ENCODE results near the gene CRACR2B.

Gene CRACR2B

DNA sequence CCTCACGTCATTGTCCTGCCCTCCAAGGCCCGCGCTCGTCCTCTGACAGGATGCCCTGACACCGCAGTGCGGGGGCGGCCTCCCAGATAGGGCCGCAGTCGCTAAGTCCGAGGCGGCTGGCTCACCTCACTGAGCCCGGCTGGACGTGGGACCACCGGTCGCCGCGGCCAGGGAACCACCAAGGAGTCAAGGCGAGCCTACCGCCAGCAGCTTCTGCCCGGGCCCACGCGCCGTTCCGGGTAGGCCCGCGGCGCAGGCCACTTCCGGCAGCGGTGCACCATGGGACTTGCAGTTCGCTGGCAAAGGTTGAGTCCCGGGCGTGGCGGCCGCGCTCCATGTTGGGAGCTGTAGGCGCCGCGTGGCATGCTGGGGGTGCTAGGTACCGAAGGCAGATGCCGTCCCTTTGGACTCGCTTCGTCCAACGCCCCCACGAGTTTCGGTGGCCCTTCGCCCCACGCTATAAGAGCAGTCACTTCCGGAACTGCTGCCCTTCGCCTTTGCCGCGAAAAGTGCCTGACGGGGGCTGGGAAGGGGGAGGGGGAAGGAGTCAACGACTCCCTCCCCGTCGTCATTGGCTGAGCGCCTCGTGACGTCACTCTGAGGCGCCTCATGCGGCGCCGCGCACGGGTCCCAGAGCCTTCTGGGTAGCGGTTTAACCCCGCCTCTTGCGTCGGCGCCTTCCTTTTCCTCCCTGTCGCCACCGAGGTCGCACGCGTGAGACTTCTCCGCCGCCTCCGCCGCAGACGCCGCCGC, 18.3 kb upstream of the CRACR2B start, which contains the start of gene RPLP2 (continued):
- TF ChIP-seq ZBTB10 (tag by site-specific recombination; IDR thresholded peaks at IDR 0.05) (peak; percentile 71; the same call in 1 of the 2 replicates), ZNF335 (tag by site-specific recombination; conservative IDR thresholded peaks at IDR 0.05) (peak; percentile 98), EGR2 (tag by site-specific recombination; IDR thresholded peaks at IDR 0.05; ENCODE audit: low read depth) (peak; percentile 67), ZNF76 (tag by site-specific recombination; IDR thresholded peaks at IDR 0.05; ENCODE audit: borderline replicate concordance, low read depth) (peak; percentile 99), ZNF629 (tag by site-specific recombination; IDR thresholded peaks at IDR 0.05) (peak; percentile 95), ZNF324 (tag by site-specific recombination; IDR thresholded peaks at IDR 0.05) (peak; percentile 85; the same call in 1 of the 2 replicates), ZNF514 (tag by site-specific recombination; IDR thresholded peaks at IDR 0.05) (no peak), ZNF677 (tag by site-specific recombination; IDR thresholded peaks at IDR 0.05) (no peak), YY1 (tag by site-specific recombination; IDR thresholded peaks at IDR 0.05) (peak; percentile 82), ZNF221 (tag by site-specific recombination; IDR thresholded peaks at IDR 0.05; ENCODE audit: borderline replicate concordance) (no peak), ZNF610 (tag by site-specific recombination; IDR thresholded peaks at IDR 0.05; ENCODE audit: borderline replicate concordance) (peak; percentile 56; the same call in 1 of the 2 replicates), ZNF354C (tag by site-specific recombination; IDR thresholded peaks at IDR 0.05; ENCODE audit: borderline replicate concordance, low read depth) (no peak), ZNF843 (tag by site-specific recombination; IDR thresholded peaks at IDR 0.05) (peak; percentile 34; the same call in 1 of the 2 replicates), OSR2 (tag by site-specific recombination; IDR thresholded peaks at IDR 0.05) (peak; percentile 16; the same call in 1 of the 2 replicates), ZNF16 (tag by site-specific recombination; IDR thresholded peaks at IDR 0.05; ENCODE audit: low read depth) (no peak), ZNF350 (tag by site-specific recombination; IDR thresholded peaks at IDR 0.05) (no peak), PRDM1 (tag by site-specific recombination; IDR thresholded peaks at IDR 0.05) (no peak), ZNF692 (tag by site-specific recombination; IDR thresholded peaks at IDR 0.05) (peak; percentile 96), ZBTB7A (tag by site-specific recombination; IDR thresholded peaks at IDR 0.05; ENCODE audit: low read depth) (0 out of 2 replicates have a peak, but pooled peaks have one; percentile 30), GLIS1 (tag by site-specific recombination; IDR thresholded peaks at IDR 0.05) (peak; percentile 23; the same call in 1 of the 2 replicates), ZBTB17 (tag by site-specific recombination; IDR thresholded peaks at IDR 0.05) (peak; percentile 78), ZNF473 (tag by site-specific recombination; IDR thresholded peaks at IDR 0.05) (no peak), SP2 (tag by site-specific recombination; IDR thresholded peaks at IDR 0.05) (peak; percentile 89)
- TF ChIP-seq, protein P1, sequence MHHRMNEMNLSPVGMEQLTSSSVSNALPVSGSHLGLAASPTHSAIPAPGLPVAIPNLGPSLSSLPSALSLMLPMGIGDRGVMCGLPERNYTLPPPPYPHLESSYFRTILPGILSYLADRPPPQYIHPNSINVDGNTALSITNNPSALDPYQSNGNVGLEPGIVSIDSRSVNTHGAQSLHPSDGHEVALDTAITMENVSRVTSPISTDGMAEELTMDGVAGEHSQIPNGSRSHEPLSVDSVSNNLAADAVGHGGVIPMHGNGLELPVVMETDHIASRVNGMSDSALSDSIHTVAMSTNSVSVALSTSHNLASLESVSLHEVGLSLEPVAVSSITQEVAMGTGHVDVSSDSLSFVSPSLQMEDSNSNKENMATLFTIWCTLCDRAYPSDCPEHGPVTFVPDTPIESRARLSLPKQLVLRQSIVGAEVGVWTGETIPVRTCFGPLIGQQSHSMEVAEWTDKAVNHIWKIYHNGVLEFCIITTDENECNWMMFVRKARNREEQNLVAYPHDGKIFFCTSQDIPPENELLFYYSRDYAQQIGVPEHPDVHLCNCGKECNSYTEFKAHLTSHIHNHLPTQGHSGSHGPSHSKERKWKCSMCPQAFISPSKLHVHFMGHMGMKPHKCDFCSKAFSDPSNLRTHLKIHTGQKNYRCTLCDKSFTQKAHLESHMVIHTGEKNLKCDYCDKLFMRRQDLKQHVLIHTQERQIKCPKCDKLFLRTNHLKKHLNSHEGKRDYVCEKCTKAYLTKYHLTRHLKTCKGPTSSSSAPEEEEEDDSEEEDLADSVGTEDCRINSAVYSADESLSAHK (tag by site-specific recombination; IDR thresholded peaks at IDR 0.05) = peak; percentile 63
- TF ChIP-seq, protein P2, sequence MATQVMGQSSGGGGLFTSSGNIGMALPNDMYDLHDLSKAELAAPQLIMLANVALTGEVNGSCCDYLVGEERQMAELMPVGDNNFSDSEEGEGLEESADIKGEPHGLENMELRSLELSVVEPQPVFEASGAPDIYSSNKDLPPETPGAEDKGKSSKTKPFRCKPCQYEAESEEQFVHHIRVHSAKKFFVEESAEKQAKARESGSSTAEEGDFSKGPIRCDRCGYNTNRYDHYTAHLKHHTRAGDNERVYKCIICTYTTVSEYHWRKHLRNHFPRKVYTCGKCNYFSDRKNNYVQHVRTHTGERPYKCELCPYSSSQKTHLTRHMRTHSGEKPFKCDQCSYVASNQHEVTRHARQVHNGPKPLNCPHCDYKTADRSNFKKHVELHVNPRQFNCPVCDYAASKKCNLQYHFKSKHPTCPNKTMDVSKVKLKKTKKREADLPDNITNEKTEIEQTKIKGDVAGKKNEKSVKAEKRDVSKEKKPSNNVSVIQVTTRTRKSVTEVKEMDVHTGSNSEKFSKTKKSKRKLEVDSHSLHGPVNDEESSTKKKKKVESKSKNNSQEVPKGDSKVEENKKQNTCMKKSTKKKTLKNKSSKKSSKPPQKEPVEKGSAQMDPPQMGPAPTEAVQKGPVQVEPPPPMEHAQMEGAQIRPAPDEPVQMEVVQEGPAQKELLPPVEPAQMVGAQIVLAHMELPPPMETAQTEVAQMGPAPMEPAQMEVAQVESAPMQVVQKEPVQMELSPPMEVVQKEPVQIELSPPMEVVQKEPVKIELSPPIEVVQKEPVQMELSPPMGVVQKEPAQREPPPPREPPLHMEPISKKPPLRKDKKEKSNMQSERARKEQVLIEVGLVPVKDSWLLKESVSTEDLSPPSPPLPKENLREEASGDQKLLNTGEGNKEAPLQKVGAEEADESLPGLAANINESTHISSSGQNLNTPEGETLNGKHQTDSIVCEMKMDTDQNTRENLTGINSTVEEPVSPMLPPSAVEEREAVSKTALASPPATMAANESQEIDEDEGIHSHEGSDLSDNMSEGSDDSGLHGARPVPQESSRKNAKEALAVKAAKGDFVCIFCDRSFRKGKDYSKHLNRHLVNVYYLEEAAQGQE (tag by site-specific recombination; IDR thresholded peaks at IDR 0.05) = no peak
- TF ChIP-seq, protein P3, sequence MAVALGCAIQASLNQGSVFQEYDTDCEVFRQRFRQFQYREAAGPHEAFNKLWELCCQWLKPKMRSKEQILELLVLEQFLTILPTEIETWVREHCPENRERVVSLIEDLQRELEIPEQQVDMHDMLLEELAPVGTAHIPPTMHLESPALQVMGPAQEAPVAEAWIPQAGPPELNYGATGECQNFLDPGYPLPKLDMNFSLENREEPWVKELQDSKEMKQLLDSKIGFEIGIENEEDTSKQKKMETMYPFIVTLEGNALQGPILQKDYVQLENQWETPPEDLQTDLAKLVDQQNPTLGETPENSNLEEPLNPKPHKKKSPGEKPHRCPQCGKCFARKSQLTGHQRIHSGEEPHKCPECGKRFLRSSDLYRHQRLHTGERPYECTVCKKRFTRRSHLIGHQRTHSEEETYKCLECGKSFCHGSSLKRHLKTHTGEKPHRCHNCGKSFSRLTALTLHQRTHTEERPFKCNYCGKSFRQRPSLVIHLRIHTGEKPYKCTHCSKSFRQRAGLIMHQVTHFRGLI (tag by site-specific recombination; IDR thresholded peaks at IDR 0.05) = 0 out of 2 replicates have a peak, but pooled peaks have one; percentile 22

Data from HEK293 (cell line).